Measurements from ENCODE around the gene PIK3CD.
A peak's percentile ranks its signal among the peaks of the same experiment; 100 is the strongest.
"Not testable (repeated sequence)": the region's sequence is repeated elsewhere in the genome, so short reads cannot be mapped to it uniquely, and the experiment has no call there.

Gene PIK3CD

DNA sequence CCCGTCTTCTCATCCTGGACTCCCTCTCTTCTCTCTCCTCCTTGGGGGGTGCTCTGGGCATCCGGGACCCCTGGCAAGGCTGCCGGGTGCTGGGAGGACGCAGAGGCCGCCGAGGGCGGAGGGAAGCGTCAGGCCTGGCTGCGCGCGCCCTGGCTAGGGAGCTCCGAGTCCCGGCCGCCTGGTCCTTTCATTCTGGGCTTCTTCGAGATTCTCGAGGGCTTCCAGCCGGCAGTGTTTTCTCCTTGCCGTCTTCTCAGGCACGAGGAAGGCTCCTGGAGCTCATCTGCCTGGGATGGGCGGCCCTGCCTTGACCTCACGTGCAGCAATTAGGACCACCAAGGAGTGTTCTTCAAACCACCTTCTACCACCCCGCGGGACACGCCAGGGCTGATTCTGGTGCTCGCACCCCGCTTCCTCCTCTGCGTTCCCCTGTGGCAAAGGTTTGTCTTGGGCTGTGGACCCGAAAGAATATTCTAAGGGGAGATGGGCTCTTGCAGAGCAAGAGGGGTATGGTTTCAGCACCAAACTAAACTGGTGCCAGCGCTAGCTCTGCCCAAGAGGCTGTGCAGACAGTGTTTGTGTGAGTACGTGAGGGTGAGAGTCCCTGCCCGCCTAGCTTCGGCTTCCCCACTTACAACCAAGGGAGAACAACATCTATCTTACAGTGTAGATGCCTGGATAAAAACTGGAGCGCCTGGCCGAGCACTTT lies 36.5 kb downstream of the PIK3CD start:
- no peak for DNase-seq (ENCODE audit: low read depth in 2 of 3, low spot score in 1 of 3)

DNA sequence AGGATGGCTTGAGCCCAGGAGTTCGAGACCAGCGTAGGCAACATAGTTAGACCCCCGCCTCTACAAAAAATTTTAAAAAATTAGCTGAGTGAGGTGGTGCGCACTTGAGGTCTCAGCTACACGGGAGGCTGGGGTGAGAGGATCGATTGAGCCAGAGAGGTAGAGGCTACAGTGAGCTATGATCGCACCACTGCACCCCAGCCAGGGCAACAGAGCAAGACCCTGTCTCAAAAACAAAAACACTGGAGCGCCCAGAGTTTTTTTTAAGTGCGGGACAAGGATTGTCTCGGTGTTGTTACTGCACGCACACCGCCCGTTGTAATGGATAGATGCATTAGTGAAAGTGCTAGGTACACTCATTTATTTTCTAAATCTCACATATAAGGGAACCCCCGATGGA lies 37.1 kb downstream of the PIK3CD start:
- no peak for DNase-seq (ENCODE audit: low read depth in 2 of 3, low spot score in 1 of 3)

DNA sequence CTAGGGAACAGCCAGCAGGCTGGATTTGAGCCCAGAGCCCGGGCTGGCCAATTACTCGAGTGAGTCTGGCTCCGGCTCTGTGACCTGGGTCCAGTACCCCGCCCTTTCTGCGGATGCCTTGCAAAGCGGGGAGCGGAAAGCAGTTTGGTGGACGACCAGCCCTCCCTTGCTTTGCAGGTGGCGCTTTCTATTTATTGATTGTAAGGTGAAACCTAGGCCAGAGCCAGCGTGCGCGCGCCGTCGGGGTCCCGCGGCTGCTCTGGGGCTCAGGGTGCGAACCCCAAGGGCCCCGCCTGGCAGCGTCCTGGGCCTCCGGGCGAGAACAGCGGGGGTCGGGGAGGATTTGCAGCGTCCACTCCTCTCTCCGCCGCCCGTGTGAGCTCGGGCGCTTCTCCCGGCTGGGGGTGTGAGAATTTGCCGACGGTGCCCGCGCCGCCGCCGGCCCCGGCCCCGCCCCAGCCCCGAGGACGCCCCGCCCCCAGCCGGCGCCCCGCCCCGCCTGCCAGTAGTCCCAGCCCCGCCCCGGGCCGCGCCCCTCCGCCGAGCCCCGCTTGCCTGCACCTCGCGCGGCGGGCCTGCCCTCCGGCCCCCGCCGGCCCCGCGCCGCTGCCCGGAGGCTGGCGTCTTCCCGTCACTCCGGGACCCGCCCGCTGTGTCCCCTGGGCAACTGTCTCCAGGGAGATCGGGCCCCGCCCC lies 37.6 kb downstream of the PIK3CD start:
- DNase-seq (ENCODE audit: low read depth in 2 of 3, low spot score in 1 of 3) = peak; percentile 63 to 75 (median 71)

DNA sequence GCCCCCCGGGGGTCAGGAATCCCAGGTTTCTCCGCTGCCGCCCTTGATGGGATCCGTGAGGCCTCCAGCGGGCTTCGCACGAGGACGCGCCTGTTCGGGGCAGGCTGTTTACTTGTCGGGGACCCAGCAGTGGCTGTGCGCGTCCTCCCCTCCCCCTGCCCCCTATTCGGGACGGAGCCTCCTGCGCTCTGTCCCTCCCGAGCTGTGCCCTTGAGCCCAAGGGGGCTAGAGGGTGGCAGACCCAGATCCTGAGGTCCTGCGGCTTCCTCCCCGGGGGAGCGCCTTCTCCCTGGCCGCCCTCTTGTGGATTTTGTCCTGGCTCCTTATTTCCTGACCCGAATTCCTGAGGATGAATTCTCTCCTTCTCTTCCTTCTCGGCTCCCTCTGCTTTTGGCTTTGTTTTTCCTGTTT lies 38.4 kb downstream of the PIK3CD start:
- DNase-seq (ENCODE audit: low read depth in 2 of 3, low spot score in 1 of 3) = no peak

DNA sequence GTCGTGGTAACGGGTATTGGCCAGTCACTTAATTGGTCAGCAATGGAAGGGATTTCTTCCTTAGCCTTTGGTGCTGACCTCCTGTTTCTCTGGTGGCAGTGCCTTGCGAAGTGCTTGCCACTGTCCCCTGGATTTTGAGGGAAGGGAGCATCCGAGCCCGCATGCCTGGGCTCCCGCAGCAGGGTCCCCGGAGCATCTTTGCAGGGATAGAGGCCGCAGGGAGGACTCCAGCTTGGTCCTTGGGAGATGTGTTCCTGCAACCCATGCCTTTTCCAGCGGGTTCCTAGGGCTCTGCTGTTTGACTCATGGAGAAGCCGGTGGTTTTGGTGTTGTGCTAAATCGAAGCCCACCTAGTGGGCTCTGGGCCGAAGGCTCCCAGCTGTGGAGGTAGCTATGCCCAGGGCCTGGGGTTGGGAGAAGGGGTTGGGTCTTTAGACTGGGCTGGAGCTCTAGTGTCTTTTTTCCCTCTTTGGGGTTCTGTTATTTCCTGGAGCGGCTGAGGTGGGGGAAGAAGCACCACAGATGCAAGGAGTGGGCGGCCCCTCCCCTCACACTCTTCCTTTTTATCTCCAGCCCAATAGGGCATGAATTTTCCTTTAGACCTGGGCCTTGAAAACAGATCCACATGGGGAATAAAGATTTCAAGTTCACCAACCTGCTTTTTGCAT lies 39.0 kb downstream of the PIK3CD start:
- DNase-seq (ENCODE audit: low read depth in 2 of 3, low spot score in 1 of 3) = no peak

DNA sequence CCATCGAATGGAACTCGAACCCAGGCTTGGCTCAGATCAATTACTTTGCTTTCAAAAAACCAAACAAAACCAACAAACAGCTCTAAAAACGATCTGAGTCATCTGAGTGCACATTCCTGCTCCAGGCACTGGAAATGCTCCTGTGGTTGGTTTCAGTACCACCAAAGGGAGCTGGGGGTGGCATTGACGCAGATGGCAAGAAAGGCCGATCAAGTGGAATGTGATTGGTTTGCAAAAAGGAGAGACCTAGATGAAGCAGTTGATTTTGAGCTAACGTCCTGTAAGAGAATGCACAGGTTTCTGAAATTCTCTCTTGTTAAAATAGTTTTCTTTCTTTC lies 39.5 kb downstream of the PIK3CD start:
- no peak for DNase-seq (ENCODE audit: low read depth in 2 of 3, low spot score in 1 of 3)

DNA sequence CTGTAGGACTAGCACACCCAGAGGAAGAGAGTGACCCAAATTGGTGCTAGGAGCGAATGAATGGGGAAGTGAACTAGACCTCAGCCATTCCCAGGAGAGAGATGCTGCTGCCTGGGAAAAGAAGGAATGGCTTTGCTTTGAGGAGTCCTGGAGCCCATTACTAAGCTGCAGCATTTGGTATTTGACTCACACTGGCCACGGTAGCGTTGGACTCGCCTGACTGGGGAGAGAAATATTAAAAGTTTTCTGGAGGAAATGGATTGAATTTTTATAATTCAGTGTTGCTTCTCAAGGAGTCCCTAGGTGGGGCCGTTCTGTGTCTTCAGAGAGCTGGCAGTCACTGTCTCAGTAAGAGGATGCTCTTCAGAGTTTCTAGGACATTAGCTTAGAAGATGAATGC lies 40.2 kb downstream of the PIK3CD start:
- DNase-seq (ENCODE audit: low read depth in 2 of 3, low spot score in 1 of 3) = no peak

DNA sequence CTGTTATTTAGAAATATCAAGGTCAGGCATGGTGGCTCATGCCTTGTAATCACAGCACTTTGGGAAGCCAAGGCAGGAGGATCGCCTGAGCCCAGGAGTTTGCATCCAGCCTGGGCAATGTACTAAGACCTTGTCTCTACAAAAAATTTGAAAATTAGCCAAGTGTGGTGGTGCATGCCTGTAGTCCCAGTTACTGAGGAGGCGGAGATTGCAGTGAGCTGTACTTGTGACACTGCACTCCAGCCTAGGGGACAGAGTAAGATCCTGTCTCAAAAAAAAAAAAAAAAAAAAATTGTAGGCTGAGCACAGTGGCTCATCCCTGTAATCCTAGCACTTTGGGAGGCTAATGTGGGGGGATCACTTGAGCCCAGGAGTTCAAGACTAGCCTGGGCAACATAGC lies 45.3 kb downstream of the PIK3CD start:
- no peak for DNase-seq (ENCODE audit: low read depth in 2 of 3, low spot score in 1 of 3)

DNA sequence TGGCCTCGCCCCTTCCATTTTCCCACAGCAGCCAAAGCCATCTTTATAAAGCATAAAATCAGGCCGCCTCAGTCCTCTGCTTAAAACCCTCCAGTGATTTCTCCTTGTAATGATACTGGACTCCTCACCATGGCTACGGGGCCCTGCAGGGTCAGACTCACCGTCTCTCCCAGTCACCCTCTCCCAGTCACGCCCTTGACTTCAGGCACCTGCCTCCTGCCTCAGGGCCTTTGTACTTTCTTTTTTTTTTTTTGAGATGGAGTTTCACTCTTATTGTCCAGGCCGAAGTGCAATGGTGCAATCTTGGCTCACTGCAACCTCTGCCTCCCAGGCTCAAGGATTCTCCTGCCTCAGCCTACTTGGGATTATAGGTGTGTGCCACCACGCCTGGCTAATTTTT lies 47.8 kb downstream of the PIK3CD start:
- no peak for DNase-seq (ENCODE audit: low read depth in 2 of 3, low spot score in 1 of 3)

DNA sequence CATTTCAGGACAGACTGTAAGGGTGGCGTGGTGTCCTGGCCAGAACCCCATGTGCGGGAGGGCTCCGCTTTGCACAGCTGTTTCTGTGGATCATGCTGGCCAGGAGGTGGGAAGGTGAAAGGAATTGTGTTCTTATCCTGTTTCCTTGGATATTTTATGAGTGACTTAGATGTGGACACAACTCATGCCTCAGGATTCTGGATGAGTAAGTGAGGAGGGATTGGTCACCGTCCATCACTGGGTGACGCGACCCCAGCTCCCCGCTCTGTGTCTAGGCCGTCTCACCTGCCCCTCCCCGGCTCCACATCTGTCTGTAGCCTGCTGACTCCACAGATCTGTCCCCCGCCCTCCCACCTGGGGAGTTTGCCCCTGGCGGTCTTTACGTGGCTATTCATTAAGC lies 48.8 kb downstream of the PIK3CD start:
- DNase-seq (ENCODE audit: low read depth in 2 of 3, low spot score in 1 of 3) = no peak

DNA sequence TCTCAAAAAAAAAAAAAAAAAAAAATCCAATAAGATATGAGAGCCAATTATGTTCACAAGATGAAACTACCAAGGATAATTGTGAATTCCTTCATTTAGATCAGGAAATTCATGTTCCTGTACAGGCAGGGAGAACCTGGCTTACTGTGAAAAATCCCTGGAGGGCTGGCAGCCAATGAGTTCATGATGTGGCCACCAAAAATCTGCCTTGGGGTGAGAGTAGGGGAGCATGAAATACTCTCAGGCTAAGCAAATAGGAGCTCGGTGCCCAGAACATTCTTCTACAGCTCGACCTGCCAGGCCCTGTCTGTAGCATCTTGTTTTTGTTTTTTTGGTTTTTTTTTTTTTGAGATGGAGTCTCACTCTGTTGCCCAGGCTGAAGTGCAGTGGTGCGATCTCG lies 50.1 kb downstream of the PIK3CD start:
- DNase-seq (ENCODE audit: low read depth in 2 of 3, low spot score in 1 of 3) = no peak

DNA sequence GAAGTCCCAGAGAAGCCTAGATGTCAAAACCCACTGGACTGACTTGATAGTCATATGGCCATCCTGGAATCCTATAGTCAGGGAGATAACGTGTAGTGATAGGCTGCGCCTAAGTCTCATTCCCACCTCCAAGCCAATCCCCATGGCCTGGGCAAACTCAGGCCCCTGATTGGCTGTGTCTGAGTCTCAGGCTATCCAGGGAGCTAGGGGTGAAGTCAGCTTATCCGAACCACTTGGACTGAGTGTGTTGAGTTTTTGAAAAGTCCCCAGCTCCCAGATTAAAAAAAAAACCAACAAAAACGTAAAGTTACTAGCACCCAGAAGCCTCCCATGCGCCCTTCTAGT lies 51.6 kb downstream of the PIK3CD start:
- no peak for DNase-seq (ENCODE audit: low read depth in 2 of 3, low spot score in 1 of 3)

DNA sequence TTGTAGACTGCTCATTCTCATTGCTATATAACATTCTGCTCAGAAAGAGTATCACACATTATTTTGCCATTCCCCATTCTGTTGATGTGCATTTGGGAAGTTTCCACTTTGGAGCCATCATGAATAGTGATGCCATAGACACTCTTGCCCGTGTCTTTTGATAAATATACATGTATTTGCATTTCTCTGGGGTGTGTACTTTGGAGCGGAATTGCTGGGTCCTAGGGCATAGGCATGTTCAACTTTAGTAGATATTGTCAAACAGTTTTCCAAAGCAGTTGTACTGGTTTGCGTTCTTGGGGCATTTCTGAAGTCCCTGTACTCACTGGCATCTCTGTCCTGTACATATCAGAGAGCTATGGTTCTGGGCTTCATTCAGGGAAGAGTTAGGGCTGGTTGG lies 52.1 kb downstream of the PIK3CD start:
- DNase-seq (ENCODE audit: low read depth in 2 of 3, low spot score in 1 of 3) = no peak

DNA sequence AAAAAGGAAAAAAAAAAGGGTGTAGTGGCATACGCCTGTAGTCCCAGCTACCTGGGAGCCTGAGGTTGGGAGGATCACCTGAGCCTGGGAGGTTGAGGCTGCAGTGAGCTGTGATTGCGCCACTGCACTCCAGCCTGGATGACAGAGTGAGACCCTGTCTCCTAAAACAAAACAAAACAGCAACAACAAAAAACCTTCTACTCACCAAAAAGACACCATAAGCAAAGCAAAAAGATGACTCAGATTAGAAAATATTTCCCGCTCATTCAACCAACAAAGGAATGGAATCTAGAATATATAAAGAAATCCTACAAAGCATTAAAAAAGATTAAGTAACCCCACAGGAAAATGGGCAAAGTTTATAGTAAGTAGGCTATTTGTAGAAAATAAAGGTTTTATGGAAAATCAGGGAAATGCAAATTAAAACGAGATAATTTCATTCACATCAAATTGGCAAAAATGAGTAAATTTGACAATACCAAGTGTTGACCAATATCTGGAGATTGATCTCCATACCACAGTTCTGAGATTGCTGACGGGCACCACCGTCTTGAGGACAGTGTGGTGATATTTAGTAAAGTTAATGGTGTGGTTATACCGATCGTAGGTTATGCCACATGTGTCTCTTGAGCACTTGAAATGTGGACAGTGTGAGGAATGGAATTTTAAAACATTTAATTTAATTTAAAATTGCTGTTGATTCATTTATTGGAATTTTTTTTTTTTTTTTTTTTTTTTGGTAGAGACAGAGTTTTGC lies 54.0 kb downstream of the PIK3CD start:
- DNase-seq (ENCODE audit: low read depth in 2 of 3, low spot score in 1 of 3) = no peak

DNA sequence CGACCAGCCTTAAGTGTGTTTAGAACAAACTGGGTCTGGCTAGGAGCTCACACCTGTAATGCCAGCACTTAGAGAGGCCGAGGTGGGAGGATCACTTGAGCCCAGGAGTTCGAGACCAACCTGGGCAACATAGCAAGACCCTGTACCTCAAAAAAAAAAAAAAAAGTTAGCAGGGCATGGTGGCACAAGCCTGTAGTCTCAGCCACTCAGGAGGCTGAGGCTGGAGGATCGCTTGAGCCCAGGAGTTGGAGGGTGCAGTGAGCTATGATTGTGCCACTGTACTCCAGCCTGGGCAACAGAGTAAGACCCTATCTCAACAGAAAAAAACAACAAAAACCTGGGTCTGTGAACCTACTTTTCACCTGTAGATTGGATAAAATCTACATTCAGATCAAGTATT lies 54.6 kb downstream of the PIK3CD start:
- no peak for DNase-seq (ENCODE audit: low read depth in 2 of 3, low spot score in 1 of 3)

DNA sequence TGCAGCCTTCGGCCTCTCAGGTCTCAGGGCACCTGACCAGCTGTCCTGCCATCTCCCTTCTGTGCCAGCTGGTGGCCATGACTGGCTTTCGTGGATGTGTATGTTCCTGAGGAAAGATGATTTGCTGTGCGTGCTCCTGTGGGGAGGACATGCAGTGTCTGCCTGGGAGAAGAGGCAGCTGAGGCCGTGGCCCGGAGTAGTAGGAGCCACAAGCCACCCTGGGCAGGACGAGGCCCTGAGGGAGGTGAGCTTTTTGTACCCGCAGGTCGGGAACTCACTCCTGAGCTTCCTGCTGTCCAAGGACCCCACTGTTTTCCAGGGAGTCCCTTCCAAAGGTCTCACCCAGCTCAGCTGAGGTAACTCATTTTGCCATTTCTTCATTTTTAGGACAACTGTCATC lies 58.5 kb downstream of the PIK3CD start:
- no peak for DNase-seq (ENCODE audit: low read depth in 2 of 3, low spot score in 1 of 3)

DNA sequence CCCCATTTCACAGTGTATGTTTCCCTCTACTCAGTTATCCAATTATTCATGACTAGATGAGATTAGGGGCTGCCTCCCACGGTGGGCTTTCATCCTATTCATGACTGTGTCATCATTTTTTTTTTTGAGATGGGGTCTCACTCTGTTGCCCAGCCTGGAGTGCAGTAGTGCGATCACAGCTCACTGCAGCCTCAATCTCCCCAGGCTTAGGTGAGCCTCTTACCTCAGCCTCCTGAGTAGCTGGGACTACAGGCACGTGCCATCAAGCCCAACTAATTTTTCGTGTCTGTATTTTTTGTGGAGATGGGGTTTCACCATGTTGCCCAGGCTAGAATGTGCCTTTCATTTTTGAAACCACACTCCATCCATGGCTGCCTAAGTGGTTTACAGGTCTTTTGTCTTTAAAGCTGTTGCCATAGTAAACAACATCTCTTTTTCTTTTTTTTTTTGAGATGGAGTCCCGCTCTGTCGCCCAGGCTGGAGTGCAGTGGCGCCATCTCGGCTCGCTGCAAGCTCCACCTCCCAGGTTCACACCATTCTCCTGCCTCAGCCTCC lies 60.0 kb downstream of the PIK3CD start:
- DNase-seq (ENCODE audit: low read depth in 2 of 3, low spot score in 1 of 3) = no peak

DNA sequence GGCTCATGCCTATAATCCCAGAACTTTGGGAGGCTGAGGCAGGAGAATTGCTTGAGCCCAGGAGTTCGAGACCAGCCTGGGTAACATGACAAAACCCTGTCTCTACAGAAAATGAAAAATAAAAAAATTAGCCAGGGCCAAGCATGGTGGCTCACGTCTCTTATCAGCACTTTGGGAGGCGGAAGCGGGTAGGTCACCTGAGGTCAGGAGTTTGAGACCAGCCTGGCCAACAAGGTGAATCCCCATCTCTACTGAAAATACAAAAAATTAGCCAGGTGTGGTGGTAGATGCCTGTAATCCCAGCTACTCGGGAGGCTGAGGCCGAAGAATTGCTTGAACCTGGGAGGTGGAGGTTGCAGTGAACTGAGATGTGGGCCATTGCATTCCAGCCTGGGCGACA lies 61.2 kb downstream of the PIK3CD start:
- DNase-seq (ENCODE audit: low read depth in 2 of 3, low spot score in 1 of 3) = not testable (repeated sequence)

DNA sequence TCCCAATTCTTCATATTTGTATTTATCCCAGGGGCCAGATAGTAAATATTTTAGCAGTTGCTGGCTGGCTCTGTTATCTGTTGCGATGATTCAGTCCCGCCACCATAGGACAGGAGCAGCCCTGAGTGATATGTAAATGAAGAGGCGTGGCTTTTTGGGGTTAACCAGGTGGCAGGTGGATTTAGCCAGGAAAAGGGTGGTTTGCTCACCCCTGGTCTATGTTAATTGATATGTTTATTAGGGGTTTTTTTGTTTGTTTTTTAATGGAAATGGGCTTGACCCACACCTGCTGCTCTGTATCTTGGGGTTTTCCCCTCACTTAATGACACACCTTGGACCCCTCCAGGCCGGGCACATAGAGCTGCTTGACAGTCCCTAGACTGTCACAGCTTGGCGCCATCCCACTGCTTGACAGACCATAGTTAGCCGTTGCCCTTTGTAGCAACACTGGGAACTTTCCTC lies 62.8 kb downstream of the PIK3CD start:
- no peak for DNase-seq (ENCODE audit: low read depth in 2 of 3, low spot score in 1 of 3)

DNA sequence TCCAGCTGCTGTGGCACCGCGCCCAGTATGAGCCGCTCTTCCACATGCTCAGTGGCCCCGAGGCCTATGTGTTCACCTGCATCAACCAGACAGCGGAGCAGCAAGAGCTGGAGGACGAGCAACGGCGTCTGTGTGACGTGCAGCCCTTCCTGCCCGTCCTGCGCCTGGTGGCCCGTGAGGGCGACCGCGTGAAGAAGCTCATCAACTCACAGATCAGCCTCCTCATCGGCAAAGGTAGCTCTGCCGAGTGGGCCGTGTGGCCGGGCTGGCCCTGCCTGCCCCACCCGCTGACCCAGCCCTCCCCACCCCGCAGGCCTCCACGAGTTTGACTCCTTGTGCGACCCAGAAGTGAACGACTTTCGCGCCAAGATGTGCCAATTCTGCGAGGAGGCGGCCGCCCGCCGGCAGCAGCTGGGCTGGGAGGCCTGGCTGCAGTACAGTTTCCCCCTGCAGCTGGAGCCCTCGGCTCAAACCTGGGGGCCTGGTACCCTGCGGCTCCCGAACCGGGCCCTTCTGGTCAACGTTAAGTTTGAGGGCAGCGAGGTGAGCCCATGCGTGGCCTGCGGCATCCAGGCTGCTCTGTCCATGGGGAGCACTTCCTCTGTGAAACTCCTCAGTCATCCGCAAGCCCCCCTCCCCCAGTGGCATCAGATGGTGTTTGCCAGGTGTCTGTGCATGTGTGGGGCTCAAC lies 64.2 kb downstream of the PIK3CD start:
- no peak for DNase-seq (ENCODE audit: low read depth in 2 of 3, low spot score in 1 of 3)
